Activated CD8-positive, alpha-beta T cell treated with anti-CD3 and anti-CD28 coated beads, Interleukin-2, amount 10 ng/mL, durations not matched to agents 7 days and 5 days (primary cell): ENCODE results near the gene AKT3. TPM values are rescaled to one million over a fixed set of nuclear protein-coding genes. Genes with fewer than 3 reads are reported as not detected.

Source experiments
- ATAC-seq: fragments of 150-1000 bp; cut with Tn5 transposase; one replicate; pipeline ENCODE4 v1.10.0; 2021; ENCODE audit warnings: moderate library complexity
- CTCF ChIA-PET: fragments of 350-600 bp; sonication (Branson Sonifier 250); formaldehyde crosslinking; loops from one replicate; lab custom pipeline; 2021; ENCODE audit warnings: antibody characterized with exemption; lab: Charles Lee
- POLR2A ChIA-PET: fragments of 350-600 bp; sonication (Branson Sonifier 250); formaldehyde crosslinking; loops from one replicate; lab custom pipeline; 2021; ENCODE audit warnings: antibody characterized with exemption; lab: Charles Lee
- DNase-seq: peaks from one replicate; pipeline ENCODE4 v3.0.0-alpha.2; 2020
- H3K27ac Mint-ChIP-seq: one replicate; pipeline ENCODE4 v1.8.0; 2021; ENCODE audit warnings: mild to moderate bottlenecking, mixed read lengths
- H3K27me3 Mint-ChIP-seq: one replicate; pipeline ENCODE4 v1.8.0; 2021; ENCODE audit warnings: low read depth, mixed read lengths
- H3K36me3 Mint-ChIP-seq: one replicate; pipeline ENCODE4 v1.8.0; 2021; ENCODE audit warnings: low read depth, mixed read lengths
- H3K4me1 Mint-ChIP-seq: one replicate; pipeline ENCODE4 v1.8.0; 2021; ENCODE audit warnings: low read depth, mixed read lengths
- H3K4me3 Mint-ChIP-seq: one replicate; pipeline ENCODE4 v1.8.0; 2021; ENCODE audit warnings: mild to moderate bottlenecking, mixed read lengths
- H3K9me3 Mint-ChIP-seq: one replicate; pipeline ENCODE4 v1.8.0; 2022; ENCODE audit warnings: mixed read lengths; ENCODE audit not compliant: insufficient read depth
- total RNA-seq, 2 experiments: library from RNA; stranded (reverse); gene quantifications; one replicate each; pipeline ENCODE4 v1.2.3, GENCODE V29; 2021

AKT3 gene
- total RNA-seq, 2 experiments from 2014 or later: 23.9 to 25.2 TPM

- no peak for DNase-seq
- Mint-ChIP-seq H3K27ac (no peak overlapping the region), H3K4me3 (no peak overlapping the region), H3K27me3 (no peaks in the 10 kb centered on the region), H3K9me3 (no peaks in the 10 kb centered on the region), H3K4me1 (peaks cover 8% of the 10 kb centered on the region), H3K36me3 (no peaks in the 10 kb centered on the region)
- CTCF ChIA-PET: no interaction called here
- no peak for ATAC-seq
- POLR2A ChIA-PET: no interaction called here
These were observed 134.8 kb downstream of the AKT3 start for GRCh38 chr1:243715285-243715684.

GRCh38 chr1:243713470-243714186 is 136.4 kb downstream of the AKT3 start:
- Mint-ChIP-seq H3K27me3 (no peaks in the 10 kb centered on the region), H3K4me1 (peaks cover 8% of the 10 kb centered on the region), H3K9me3 (no peaks in the 10 kb centered on the region), H3K27ac (no peak overlapping the region), H3K4me3 (no peak overlapping the region), H3K36me3 (no peaks in the 10 kb centered on the region)
- ATAC-seq (no peak), DNase-seq (no peak)
- POLR2A ChIA-PET: no interaction called here
- CTCF ChIA-PET: no interaction called here

- Mint-ChIP-seq H3K4me1 (peaks cover 8% of the 10 kb centered on the region), H3K4me3 (no peak overlapping the region), H3K27ac (no peak overlapping the region), H3K9me3 (no peaks in the 10 kb centered on the region), H3K27me3 (no peaks in the 10 kb centered on the region), H3K36me3 (no peaks in the 10 kb centered on the region)
- no peak for DNase-seq
- ChIA-PET POLR2A (no interaction called here), CTCF (interaction anchor here (1.0 kb wide), 1 partner anchor 219 kb away, joined by 3 read pairs; no protein-coding TSS in a partner anchor)
- ATAC-seq: no peak
These were observed 137.1 kb downstream of the AKT3 start for GRCh38 chr1:243712941-243713340.

GRCh38 chr1:243712242-243712641 is 137.8 kb downstream of the AKT3 start:
- no peak for DNase-seq
- no peaks in the 10 kb centered on the region for H3K27me3 Mint-ChIP-seq
- no peaks in the 10 kb centered on the region for H3K36me3 Mint-ChIP-seq
- H3K27ac Mint-ChIP-seq: no peak overlapping the region
- POLR2A ChIA-PET: interaction anchor here (0.6 kb wide), 1 partner anchor 82 kb away, joined by 6 read pairs; no protein-coding TSS in a partner anchor
- ATAC-seq: no peak
- H3K4me1 Mint-ChIP-seq: peaks cover 8% of the 10 kb centered on the region
- no peak overlapping the region for H3K4me3 Mint-ChIP-seq
- CTCF ChIA-PET: interaction anchor here (1.0 kb wide), 1 partner anchor 218 kb away, joined by 3 read pairs; no protein-coding TSS in a partner anchor
- no peaks in the 10 kb centered on the region for H3K9me3 Mint-ChIP-seq

GRCh38 chr1:243710467-243710866 is 139.6 kb downstream of the AKT3 start:
- H3K27me3 Mint-ChIP-seq: no peaks in the 10 kb centered on the region
- H3K4me3 Mint-ChIP-seq: no peak overlapping the region
- no peaks in the 10 kb centered on the region for H3K36me3 Mint-ChIP-seq
- no peak for ATAC-seq
- POLR2A ChIA-PET: no interaction called here
- H3K9me3 Mint-ChIP-seq: no peaks in the 10 kb centered on the region
- no peak overlapping the region for H3K27ac Mint-ChIP-seq
- CTCF ChIA-PET: interaction anchor here (0.6 to 1.7 kb wide), 3 partner anchors 9 to 588 kb away, joined by 3 read pairs; no protein-coding TSS in a partner anchor
- DNase-seq: no peak
- peaks cover 8% of the 10 kb centered on the region for H3K4me1 Mint-ChIP-seq

GRCh38 chr1:243708210-243708609 is 141.8 kb downstream of the AKT3 start:
- H3K9me3 Mint-ChIP-seq: no peaks in the 10 kb centered on the region
- POLR2A ChIA-PET: no interaction called here
- ATAC-seq: no peak
- peaks cover 8% of the 10 kb centered on the region for H3K4me1 Mint-ChIP-seq
- CTCF ChIA-PET: no interaction called here
- H3K4me3 Mint-ChIP-seq: no peak overlapping the region
- no peaks in the 10 kb centered on the region for H3K36me3 Mint-ChIP-seq
- H3K27me3 Mint-ChIP-seq: no peaks in the 10 kb centered on the region
- DNase-seq: no peak
- no peak overlapping the region for H3K27ac Mint-ChIP-seq

- CTCF ChIA-PET: no interaction called here
These were observed 143.5 kb downstream of the AKT3 start for GRCh38 chr1:243706563-243706962.

GRCh38 chr1:243705585-243705984 is 144.5 kb downstream of the AKT3 start:
- no peaks in the 10 kb centered on the region for H3K27me3 Mint-ChIP-seq
- ATAC-seq (no peak), DNase-seq (no peak)
- H3K9me3 Mint-ChIP-seq: no peaks in the 10 kb centered on the region
- no peak overlapping the region for H3K27ac Mint-ChIP-seq
- ChIA-PET CTCF (no interaction called here), POLR2A (no interaction called here)
- peaks cover 3% of the 10 kb centered on the region for H3K4me1 Mint-ChIP-seq
- no peaks in the 10 kb centered on the region for H3K36me3 Mint-ChIP-seq
- H3K4me3 Mint-ChIP-seq: no peak overlapping the region

More at GRCh38 chr1:243706563-243706962, 143.5 kb downstream of the AKT3 start:
- H3K9me3 Mint-ChIP-seq: no peaks in the 10 kb centered on the region
- no peak for DNase-seq
- POLR2A ChIA-PET: no interaction called here
- ATAC-seq: no peak
- H3K27ac Mint-ChIP-seq: no peak overlapping the region
- peaks cover 6% of the 10 kb centered on the region for H3K4me1 Mint-ChIP-seq
- no peaks in the 10 kb centered on the region for H3K36me3 Mint-ChIP-seq
- no peaks in the 10 kb centered on the region for H3K27me3 Mint-ChIP-seq
- H3K4me3 Mint-ChIP-seq: no peak overlapping the region

GRCh38 chr1:243701872-243702271 is 148.2 kb downstream of the AKT3 start:
- Mint-ChIP-seq H3K4me3 (no peak overlapping the region), H3K36me3 (no peaks in the 10 kb centered on the region), H3K4me1 (no peaks in the 10 kb centered on the region), H3K27ac (no peak overlapping the region), H3K27me3 (no peaks in the 10 kb centered on the region), H3K9me3 (no peaks in the 10 kb centered on the region)
- ChIA-PET CTCF (interaction anchor here (0.7 to 0.8 kb wide), 2 partner anchors 9 to 570 kb away, joined by 3 read pairs; no protein-coding TSS in a partner anchor), POLR2A (no interaction called here)
- no peak for ATAC-seq
- no peak for DNase-seq

- Mint-ChIP-seq H3K36me3 (peaks cover 4% of the 10 kb centered on the region), H3K27ac (no peak overlapping the region), H3K4me3 (no peak overlapping the region), H3K9me3 (no peaks in the 10 kb centered on the region), H3K27me3 (no peaks in the 10 kb centered on the region), H3K4me1 (no peaks in the 10 kb centered on the region)
- CTCF ChIA-PET: interaction anchor here (0.8 kb wide), 1 partner anchor 350 kb away, joined by 3 read pairs; no protein-coding TSS in a partner anchor
- no peak for DNase-seq
- ATAC-seq: no peak
- POLR2A ChIA-PET: no interaction called here
These were observed 156.2 kb downstream of the AKT3 start for GRCh38 chr1:243693800-243694199.

GRCh38 chr1:243686159-243686558 is 163.9 kb downstream of the AKT3 start:
- Mint-ChIP-seq H3K4me1 (no peaks in the 10 kb centered on the region), H3K4me3 (no peak overlapping the region), H3K27me3 (no peaks in the 10 kb centered on the region), H3K36me3 (peaks cover 12% of the 10 kb centered on the region), H3K27ac (no peak overlapping the region), H3K9me3 (no peaks in the 10 kb centered on the region)
- ChIA-PET POLR2A (no interaction called here), CTCF (no interaction called here)
- no peak for ATAC-seq
- DNase-seq: no peak

- H3K4me1 Mint-ChIP-seq: no peaks in the 10 kb centered on the region
- peaks cover 5% of the 10 kb centered on the region for H3K36me3 Mint-ChIP-seq
- ATAC-seq: no peak
- no peak for DNase-seq
- no peak overlapping the region for H3K4me3 Mint-ChIP-seq
- ChIA-PET POLR2A (no interaction called here), CTCF (no interaction called here)
- no peak overlapping the region for H3K27ac Mint-ChIP-seq
- H3K27me3 Mint-ChIP-seq: no peaks in the 10 kb centered on the region
- no peaks in the 10 kb centered on the region for H3K9me3 Mint-ChIP-seq
These were observed 169.2 kb downstream of the AKT3 start for GRCh38 chr1:243680860-243681259.
